ENCODE data around the gene NEMP2. TPM values are rescaled to one million over a fixed set of nuclear protein-coding genes. Genes with fewer than 3 reads are reported as not detected.

The NEMP2 gene
- total RNA-seq, 1 experiment from 2014 or later: 8.3 TPM

DNA sequence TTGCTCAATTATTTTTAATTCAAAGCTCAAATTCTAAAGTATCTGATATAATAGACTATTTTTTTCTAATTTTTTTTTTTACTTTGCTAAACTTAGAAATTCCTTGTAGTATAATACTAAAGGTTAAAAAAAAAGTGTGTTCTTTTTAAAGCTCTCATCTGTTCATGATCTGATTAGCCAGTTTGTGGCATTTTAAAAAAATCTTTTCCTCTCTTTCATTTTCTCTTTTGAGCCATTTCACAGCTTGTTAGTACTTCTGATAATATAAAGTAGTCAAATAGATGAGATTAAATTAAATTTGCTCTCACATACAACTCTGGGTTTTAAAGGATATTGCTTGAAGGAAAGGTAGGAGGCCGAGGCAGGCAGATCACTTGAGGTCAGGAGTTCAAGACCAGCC is 40.7 kb upstream of the NEMP2 start:
- no peak overlapping the region for H3K27ac ChIP-seq
- TF ChIP-seq, protein P1, sequence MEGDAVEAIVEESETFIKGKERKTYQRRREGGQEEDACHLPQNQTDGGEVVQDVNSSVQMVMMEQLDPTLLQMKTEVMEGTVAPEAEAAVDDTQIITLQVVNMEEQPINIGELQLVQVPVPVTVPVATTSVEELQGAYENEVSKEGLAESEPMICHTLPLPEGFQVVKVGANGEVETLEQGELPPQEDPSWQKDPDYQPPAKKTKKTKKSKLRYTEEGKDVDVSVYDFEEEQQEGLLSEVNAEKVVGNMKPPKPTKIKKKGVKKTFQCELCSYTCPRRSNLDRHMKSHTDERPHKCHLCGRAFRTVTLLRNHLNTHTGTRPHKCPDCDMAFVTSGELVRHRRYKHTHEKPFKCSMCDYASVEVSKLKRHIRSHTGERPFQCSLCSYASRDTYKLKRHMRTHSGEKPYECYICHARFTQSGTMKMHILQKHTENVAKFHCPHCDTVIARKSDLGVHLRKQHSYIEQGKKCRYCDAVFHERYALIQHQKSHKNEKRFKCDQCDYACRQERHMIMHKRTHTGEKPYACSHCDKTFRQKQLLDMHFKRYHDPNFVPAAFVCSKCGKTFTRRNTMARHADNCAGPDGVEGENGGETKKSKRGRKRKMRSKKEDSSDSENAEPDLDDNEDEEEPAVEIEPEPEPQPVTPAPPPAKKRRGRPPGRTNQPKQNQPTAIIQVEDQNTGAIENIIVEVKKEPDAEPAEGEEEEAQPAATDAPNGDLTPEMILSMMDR (conservative IDR thresholded peaks at IDR 0.05): no peak
- TF ChIP-seq EZH2 (IDR thresholded peaks at IDR 0.05; ENCODE audit: low read depth): no peak
- ChIA-PET POLR2A (ENCODE audit: unreplicated experiment) (no interaction called here), CTCF (no interaction called here)
- H4K20me1 ChIP-seq (ENCODE audit: insufficient read depth): no peaks in the 10 kb centered on the region
- no peaks in the 10 kb centered on the region for H3K27me3 ChIP-seq (ENCODE audit: insufficient read depth, low read depth)
- no peaks in the 10 kb centered on the region for H3K9me3 ChIP-seq (ENCODE audit: insufficient read depth, low read depth)
- H3K4me1 ChIP-seq (replicated peaks; ENCODE audit: insufficient read depth): peaks cover 10% of the 10 kb centered on the region; the same call in 1 of the 2 replicates
- H3K79me2 ChIP-seq (ENCODE audit: low read depth): no peaks in the 10 kb centered on the region
- no peak overlapping the region for H3K4me3 ChIP-seq
- no peak for DNase-seq
- intact Hi-C loops (cut with micrococcal nuclease; ENCODE audit: unreplicated experiment): no loop called here
- H3K4me2 ChIP-seq: no peak overlapping the region
- BruUV-seq (replicated peaks): no TSS peak
- H3K36me3 ChIP-seq (ENCODE audit: low read depth): no peaks in the 10 kb centered on the region
- no peaks in the 10 kb centered on the region for H3K9me2 ChIP-seq (ENCODE audit: insufficient read depth)
- H3F3A ChIP-seq (ENCODE audit: insufficient read depth, low read depth): no peaks in the 10 kb centered on the region
- no peak overlapping the region for H2AFZ ChIP-seq

DNA sequence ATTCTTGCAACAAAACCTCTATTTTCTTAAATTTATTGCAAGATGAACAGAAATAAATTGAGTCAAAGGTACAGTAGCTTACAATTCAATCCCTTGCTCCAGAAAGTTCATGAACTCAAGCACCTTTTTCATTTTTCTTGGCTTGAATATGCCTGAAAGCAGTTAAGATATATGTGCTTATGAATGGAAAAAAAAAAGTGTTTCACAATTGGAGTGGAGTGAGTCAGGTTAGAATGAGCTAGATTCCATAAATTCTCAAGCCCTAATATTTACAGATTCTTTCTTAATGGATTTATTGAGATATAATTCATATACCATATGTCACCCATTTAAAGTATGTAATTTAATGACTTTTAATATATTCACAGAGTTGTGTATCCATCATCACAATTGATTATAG is 39.6 kb upstream of the NEMP2 start:
- CTCF ChIA-PET: no interaction called here
- POLR2A ChIA-PET (ENCODE audit: unreplicated experiment): no interaction called here
- TF ChIP-seq, protein P1 (conservative IDR thresholded peaks at IDR 0.05): no peak
- TF ChIP-seq EZH2 (IDR thresholded peaks at IDR 0.05; ENCODE audit: low read depth): no peak

DNA sequence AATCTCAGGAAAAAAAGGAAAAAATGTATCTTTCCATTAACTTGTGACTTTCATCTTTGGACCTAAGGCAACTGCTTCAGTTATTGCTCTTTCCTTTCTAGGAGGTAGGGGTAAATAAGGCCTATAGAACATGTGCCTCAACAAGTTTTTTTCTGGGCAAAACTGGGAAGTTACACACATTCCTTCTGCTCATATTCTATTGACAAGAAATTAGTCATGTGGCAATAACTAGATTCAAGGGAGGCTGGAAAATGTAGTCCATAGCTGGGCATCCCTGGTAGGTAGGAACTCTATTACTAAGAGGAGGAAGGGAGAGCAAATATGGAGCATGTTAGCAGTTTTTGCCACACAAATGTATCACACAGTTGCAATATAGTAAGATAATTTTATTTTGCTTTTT is 37.7 kb upstream of the NEMP2 start:
- Histone ChIP-seq H3K79me2 (ENCODE audit: low read depth) (no peaks in the 10 kb centered on the region), H3F3A (ENCODE audit: insufficient read depth, low read depth) (no peaks in the 10 kb centered on the region), H3K9me3 (ENCODE audit: insufficient read depth, low read depth) (0 out of 2 replicates have a peak, but pooled peaks cover 3% of the 10 kb centered on the region), H3K4me2 (no peak overlapping the region), H3K36me3 (ENCODE audit: low read depth) (no peaks in the 10 kb centered on the region), H3K27me3 (ENCODE audit: insufficient read depth, low read depth) (no peaks in the 10 kb centered on the region), H2AFZ (no peak overlapping the region), H3K4me1 (replicated peaks; ENCODE audit: insufficient read depth) (0 out of 2 replicates have a peak, but pooled peaks cover 4% of the 10 kb centered on the region), H3K27ac (no peak overlapping the region), H3K9me2 (ENCODE audit: insufficient read depth) (no peaks in the 10 kb centered on the region), H3K4me3 (no peak overlapping the region), H4K20me1 (ENCODE audit: insufficient read depth) (no peaks in the 10 kb centered on the region)
- CTCF ChIA-PET: no interaction called here
- no TSS peak for BruUV-seq (replicated peaks)
- intact Hi-C loops (cut with micrococcal nuclease; ENCODE audit: unreplicated experiment): no loop called here
- TF ChIP-seq, protein P1 (conservative IDR thresholded peaks at IDR 0.05): no peak
- TF ChIP-seq EZH2 (IDR thresholded peaks at IDR 0.05; ENCODE audit: low read depth): no peak
- DNase-seq: no peak
- POLR2A ChIA-PET (ENCODE audit: unreplicated experiment): no interaction called here

More for the DNA sequence above, 39.6 kb upstream of the NEMP2 start:
- intact Hi-C loops (cut with micrococcal nuclease; ENCODE audit: unreplicated experiment): no loop called here
- H3K9me2 ChIP-seq (ENCODE audit: insufficient read depth): no peaks in the 10 kb centered on the region
- H3F3A ChIP-seq (ENCODE audit: insufficient read depth, low read depth): no peaks in the 10 kb centered on the region
- DNase-seq: peak in 1 of 2 experiments; percentile 54
- H4K20me1 ChIP-seq (ENCODE audit: insufficient read depth): no peaks in the 10 kb centered on the region
- no TSS peak for BruUV-seq (replicated peaks)
- H3K27me3 ChIP-seq (ENCODE audit: insufficient read depth, low read depth): no peaks in the 10 kb centered on the region
- no peaks in the 10 kb centered on the region for H3K79me2 ChIP-seq (ENCODE audit: low read depth)
- no peak overlapping the region for H3K4me3 ChIP-seq
- H3K27ac ChIP-seq: no peak overlapping the region
- no peaks in the 10 kb centered on the region for H3K9me3 ChIP-seq (ENCODE audit: insufficient read depth, low read depth)
- H3K4me2 ChIP-seq: no peak overlapping the region
- no peaks in the 10 kb centered on the region for H3K36me3 ChIP-seq (ENCODE audit: low read depth)
- peaks cover 10% of the 10 kb centered on the region; the same call in 1 of the 2 replicates for H3K4me1 ChIP-seq (replicated peaks; ENCODE audit: insufficient read depth)
- no peak overlapping the region for H2AFZ ChIP-seq
